ENCODE results near the gene ASCC3.
"Not testable (repeated sequence)": the region's sequence is repeated elsewhere in the genome, so short reads cannot be mapped to it uniquely, and the experiment has no call there.

ASCC3 gene

GRCh38 chr6:100658486-100658885 lies 222.6 kb downstream of the ASCC3 start:
- DNase-seq (ENCODE audit: low spot score) = no peak

DNA sequence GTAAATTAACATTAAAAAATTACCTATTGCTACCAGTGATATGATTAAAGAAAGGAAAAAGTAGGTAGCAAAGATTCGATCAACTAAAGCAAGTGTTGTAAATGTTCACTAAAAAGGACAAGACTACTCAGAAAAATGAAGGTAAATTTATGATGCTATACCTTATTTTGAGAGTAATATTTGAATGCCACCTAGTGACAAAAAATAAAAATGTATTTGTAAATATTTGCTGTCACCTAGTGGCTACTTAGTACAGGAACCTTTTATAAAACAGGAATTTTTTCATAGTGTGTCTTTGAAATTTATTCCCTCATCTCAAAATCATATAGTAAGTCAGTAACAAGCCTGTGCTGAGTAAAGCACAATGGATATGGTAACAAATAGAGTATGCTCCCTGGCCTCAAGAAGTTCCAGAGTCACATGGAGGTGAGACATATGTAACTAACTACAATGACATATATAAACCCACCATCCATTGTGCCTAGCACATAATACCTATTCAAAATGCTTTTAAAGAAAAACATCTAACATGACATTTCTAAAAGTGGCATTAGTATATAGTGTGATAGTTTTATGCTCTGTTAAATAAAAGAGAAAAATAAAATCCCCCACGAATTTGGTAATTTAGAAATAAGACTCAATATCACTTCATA lies 223.3 kb downstream of the ASCC3 start:
- DNase-seq (ENCODE audit: low spot score) = no peak

GRCh38 chr6:100641147-100641546 lies 240.0 kb downstream of the ASCC3 start:
- not testable (repeated sequence) for DNase-seq (ENCODE audit: low spot score)

- peak; percentile 17 for DNase-seq (ENCODE audit: low spot score)
Measured at GRCh38 chr6:100633096-100633777, 247.9 kb downstream of the ASCC3 start.

GRCh38 chr6:100630536-100630935 lies 250.6 kb downstream of the ASCC3 start:
- DNase-seq (ENCODE audit: low spot score) = no peak

DNA sequence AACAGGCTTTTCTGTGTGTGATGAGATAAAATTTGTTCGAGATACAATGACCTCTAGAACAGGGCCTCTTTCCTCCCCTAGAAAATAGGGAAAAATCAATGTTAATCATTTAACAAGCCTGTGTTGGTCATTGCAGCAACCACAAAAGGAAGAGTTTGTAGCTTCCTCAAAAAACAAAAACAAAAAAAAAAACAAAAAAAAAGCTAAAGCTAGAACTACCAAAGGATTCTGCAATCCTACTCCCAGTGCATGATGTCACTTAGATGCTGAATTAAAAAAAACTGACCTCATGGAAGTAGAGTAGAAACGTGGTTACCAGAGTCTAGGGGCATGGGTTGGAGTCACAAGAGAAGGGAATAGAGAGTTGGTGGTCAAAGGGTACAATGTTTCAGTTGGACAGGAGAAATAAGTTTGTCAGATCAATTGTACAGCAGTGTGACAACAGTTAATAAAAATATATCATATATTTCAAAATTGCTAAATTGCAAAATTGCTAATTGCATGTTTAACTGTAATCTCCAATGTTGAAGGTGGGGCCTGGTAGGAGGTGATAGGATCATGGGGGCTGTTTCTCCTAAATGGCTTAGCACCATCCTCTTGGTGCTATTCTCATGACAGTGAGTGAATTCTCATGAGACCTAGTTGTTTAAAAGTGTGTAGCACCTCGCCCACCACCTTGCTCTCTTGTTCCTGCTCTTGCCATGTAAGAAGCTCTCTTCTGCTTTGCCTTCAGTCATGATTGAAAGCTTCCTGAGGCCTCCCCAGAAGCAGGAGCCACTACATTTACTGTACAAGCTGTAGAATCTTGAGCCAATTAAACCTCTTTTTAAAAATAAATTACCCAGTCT lies 253.0 kb downstream of the ASCC3 start:
- no peak for DNase-seq (ENCODE audit: low spot score)

DNA sequence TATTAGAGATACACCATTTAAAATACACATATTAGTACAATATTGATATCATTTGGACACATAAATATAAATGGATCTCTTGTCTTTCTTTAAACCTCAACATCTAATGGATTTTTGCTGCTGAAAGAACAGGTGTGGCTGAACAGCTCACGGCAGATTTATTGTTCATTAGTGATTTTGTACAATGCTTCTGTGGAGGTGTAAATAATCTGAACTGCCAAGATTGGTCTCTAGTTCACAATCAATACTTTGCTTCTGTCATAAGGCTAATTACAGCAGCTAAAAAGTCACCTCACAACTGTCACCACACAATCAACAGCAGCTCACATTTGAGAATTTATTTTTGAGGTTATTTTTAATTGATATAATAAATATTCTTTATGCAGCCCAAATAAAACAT lies 254.4 kb downstream of the ASCC3 start:
- DNase-seq (ENCODE audit: low spot score) = no peak

DNA sequence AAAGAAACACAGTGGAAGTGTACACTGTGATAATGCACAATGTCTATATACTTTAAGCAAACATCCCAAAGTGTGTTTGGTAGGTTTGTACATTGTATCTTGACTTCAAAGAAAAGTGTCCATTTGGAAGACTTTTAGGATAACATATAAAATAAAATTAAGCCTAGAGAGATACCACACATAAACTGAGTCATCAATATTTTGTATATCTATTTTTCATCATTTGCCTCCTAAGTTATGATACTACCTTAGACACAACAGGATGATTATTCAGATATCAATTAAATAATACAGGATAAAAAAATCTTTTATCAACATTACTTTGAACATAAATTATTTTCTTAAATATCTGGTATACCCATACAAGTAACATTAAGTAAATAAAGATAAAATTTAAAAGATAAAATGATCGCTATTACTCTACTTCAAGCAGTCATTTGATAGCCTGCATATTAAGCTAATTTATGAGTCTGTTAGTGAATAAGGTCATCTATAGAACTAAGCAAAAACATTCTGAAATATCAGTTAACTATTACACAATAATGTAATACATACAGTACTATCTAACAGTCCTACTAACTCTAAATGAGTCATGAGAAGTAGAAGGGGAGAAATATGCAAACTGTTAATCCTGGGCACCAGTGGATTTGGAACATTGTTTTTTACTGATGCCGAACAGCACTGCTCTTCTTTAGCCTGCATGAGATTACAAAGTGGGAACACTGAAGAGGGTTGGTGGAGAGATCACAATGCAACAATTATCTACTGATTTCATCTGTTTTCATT lies 258.0 kb downstream of the ASCC3 start:
- no peak for DNase-seq (ENCODE audit: low spot score)

GRCh38 chr6:100620085-100620840 lies 260.9 kb downstream of the ASCC3 start:
- DNase-seq (ENCODE audit: low spot score) = no peak

GRCh38 chr6:100618351-100618671 lies 262.8 kb downstream of the ASCC3 start:
- DNase-seq (ENCODE audit: low spot score) = no peak

DNA sequence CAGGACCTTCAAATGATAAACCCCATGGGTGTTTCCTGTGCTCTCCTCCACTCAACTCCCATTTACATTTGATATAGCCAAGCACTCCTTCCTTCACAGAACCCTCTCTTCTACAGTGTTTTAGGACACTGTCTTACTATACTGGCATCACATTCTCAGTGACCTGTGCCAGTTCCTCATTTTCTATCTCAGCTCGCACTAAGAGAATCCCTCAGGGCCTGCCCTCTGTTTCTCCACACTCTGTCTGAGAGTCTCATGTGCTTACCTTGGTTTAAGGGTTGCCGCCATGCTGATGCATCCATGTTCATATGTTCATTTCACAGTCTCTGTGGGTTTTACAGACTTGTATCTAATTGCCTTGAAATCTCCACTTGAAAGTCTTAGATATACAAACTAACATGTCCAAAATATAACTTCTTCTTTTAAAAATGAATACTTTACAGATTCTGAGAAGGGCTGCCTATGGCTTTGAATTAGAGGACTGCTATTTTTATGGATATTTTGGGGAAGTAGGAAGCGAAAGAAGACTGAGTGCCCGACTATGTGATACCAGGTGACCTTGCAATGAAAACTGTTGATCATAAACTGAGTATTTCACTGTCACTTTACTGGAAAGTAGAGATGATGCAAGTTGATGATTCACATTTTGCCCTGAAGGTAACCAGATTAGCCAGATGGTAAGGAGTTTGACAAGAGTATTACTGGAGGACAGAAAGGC lies 263.3 kb downstream of the ASCC3 start:
- no peak for DNase-seq (ENCODE audit: low spot score)

DNA sequence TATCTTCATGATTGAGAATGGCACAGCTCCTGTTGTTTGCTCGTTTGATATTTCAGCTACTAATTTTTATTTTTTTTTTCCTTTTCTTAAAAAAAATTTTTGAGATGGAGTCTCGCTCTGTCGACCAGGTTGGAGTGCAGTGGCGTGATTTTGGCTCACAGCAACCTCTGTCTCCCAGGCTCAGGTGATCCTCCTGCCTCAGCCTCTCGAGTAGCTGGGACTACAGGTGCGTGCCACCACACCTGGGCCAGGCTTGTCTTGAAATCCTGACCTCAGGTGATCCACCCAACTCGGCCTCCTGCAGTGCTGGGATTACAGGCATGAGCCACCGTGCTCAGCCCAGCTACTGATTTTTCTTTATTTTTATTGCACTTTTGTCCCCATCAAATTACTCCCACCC lies 266.2 kb downstream of the ASCC3 start:
- DNase-seq (ENCODE audit: low spot score) = no peak

- no peak for DNase-seq (ENCODE audit: low spot score)
Measured at GRCh38 chr6:100614386-100614785, 266.7 kb downstream of the ASCC3 start.

GRCh38 chr6:100613656-100614055 lies 267.5 kb downstream of the ASCC3 start:
- no peak for DNase-seq (ENCODE audit: low spot score)

- no peak for DNase-seq (ENCODE audit: low spot score)
Measured at GRCh38 chr6:100612094-100612493, 269.0 kb downstream of the ASCC3 start.

- DNase-seq (ENCODE audit: low spot score) = no peak
Measured at GRCh38 chr6:100599088-100599770, 281.9 kb downstream of the ASCC3 start.

DNA sequence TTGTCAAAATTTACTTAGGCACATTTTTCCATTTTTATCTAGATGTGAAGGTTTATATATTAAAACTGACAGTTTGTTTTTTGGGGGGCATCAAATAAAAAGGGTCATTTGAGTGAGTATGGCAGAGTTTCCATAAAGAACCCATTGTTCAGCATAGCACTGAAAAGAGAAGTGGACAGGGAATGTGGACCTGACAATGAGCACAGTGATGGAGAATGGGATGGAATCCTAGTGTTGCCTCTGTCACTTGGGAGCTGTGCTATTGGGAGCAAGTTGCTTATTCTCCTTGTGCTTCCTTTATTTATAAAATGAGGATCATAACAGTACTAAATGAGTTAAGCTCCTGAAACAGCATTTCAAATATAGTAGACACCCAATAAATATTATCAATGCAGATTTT lies 285.7 kb downstream of the ASCC3 start:
- no peak for DNase-seq (ENCODE audit: low spot score)

GRCh38 chr6:100593522-100593921 lies 287.6 kb downstream of the ASCC3 start:
- DNase-seq (ENCODE audit: low spot score) = no peak

- peak; percentile 10 for DNase-seq (ENCODE audit: low spot score)
Measured at GRCh38 chr6:100592929-100593328, 288.2 kb downstream of the ASCC3 start.

- DNase-seq (ENCODE audit: low spot score) = no peak
Measured at GRCh38 chr6:100577425-100577824, 303.7 kb downstream of the ASCC3 start.

All from HuH-7 (cell line).